Pancreas (tissue), 10 donors: ENCODE measurements around the gene RHBDL3. TPM values are rescaled to one million over a fixed set of nuclear protein-coding genes. Genes with fewer than 3 reads are reported as not detected.

Experiments
- ATAC-seq, 4 donors: fragments of 200-7000 bp; cut with Tn5 transposase; one replicate each; pipeline versions ENCODE4 v1.8.0 to v1.9.1; 2020; ENCODE audit warnings: mild to moderate bottlenecking in 4 of 4, moderate library complexity in 4 of 4
- DNase-seq, 6 donors: peaks; one replicate each; pipeline ENCODE4 v3.0.0-alpha.2; 2020
- FAIRE-seq: peaks from 2 replicates; lab custom pipeline; 2012; peaks lifted over from hg19 to GRCh38; lab: Jason Lieb, UNC
- H3K27ac ChIP-seq, 4 donors: fragments of 200-600 bp; sonication (generic); 1 replicate in 3 of 4; 2 replicates in 1 of 4; pipeline versions ENCODE4 v1.5.0 to v1.8.0; 2020
- H3K27me3 ChIP-seq, 4 donors: fragments of 200-600 bp; one replicate each; pipeline ENCODE4 v1.8.0; 2021
- H3K36me3 ChIP-seq, 3 donors: fragments of 200-600 bp; sonication (generic) in 1 of 3; one replicate each; pipeline versions ENCODE4 v1.5.0 to v1.8.0; 2020 to 2021
- H3K4me1 ChIP-seq, 3 donors: fragments of 200-600 bp; one replicate each; pipeline ENCODE4 v1.8.0; 2021
- H3K4me3 ChIP-seq, 4 donors: fragments of 200-600 bp; sonication (generic) in 2 of 4; one replicate each; pipeline versions ENCODE4 v1.5.0 to v1.8.0; 2020 to 2021
- H3K9me3 ChIP-seq, 4 donors: fragments of 200-600 bp; one replicate each; pipeline ENCODE4 v1.8.0; 2021
- WGBS, 2 donors: extraction: QIAGEN DNeasy Blood & Tissue Kit; methylation state at CpG; one replicate each; pipeline ENCODE4 v1.1.7; 2013; 5-methylcytosine and 5-hydroxymethylcytosine counted together
- intact Hi-C, 3 donors: fragments of 100-400 bp; cut with DNase I; formaldehyde crosslinking; loops; one replicate each; pipeline versions ENCODE4 v1.11.1 to v1.14.2; 2022
- polyA plus RNA-seq, 2 donors: library from polyadenylated mRNA; stranded (reverse); fragments of 200-250 nt; gene quantifications; one replicate each; pipeline ENCODE4 v1.2.3, GENCODE V29; 2013
- total RNA-seq, 6 donors: library from RNA; stranded (reverse); fragmentation: NEBNext Ultra II Directional in 4 of 6; extraction: Animal tissue kit (Norgen Biotek cat#: 25700) in 4 of 6; gene quantifications; one replicate each; pipeline versions ENCODE4 v1.2.1 to v1.2.4, GENCODE V29; 2021 to 2023
- TF ChIP-seq, protein P1 (sequence below), 4 donors: fragments of 200-600 bp; sonication (generic) in 3 of 4; IDR thresholded peaks; one replicate each; pipeline versions ENCODE4 v1.5.0 to v1.8.0; 2021; ENCODE audit warnings: antibody characterized with exemption in 4 of 4
- donor health status: healthy with polysubstance abuse.
- donor health status: DM: no; HTN: no; CAD: no; lungs with moderate emphysema.
- donor health status: DM: no; HTN: no; CAD: no.
- donor health status: control.
- donor health status: control.
- donor health status: Bipolar disorder and iron deficiency.
- donor health status: DM: yes; HTN: yes; CAD: no.
- donor health status: DM: no; HTN: no; CAD: no.
- donor health status: DM: no; HTN: no; CAD: no.
- donor health status: DM: yes; HTN: yes; CAD: no.

Gene RHBDL3
- total and polyA plus RNA-seq, 8 donors, result 0.12 to 1.8 (median 0.47) TPM

- no peak for DNase-seq
Measured at GRCh38 chr17:32331243-32332040, 65.8 kb downstream of the RHBDL3 start.

GRCh38 chr17:32333187-32333586 is 67.6 kb downstream of the RHBDL3 start:
- H3K9me3 ChIP-seq, result no peaks in the 10 kb centered on the region
- H3K4me1 ChIP-seq, result no peaks in the 10 kb centered on the region
- 90 to 95% methylated on average over 2 of the region's 2 CpGs for WGBS, 2 donors
- intact Hi-C loops, result no loop called here
- H3K27me3 ChIP-seq, result no peaks in the 10 kb centered on the region
- FAIRE-seq, result no peak
- ATAC-seq, result no peak
- DNase-seq, result no peak
- H3K27ac ChIP-seq, result no peak overlapping the region
- H3K4me3 ChIP-seq, result no peak overlapping the region
- H3K36me3 ChIP-seq, result peaks cover 0 to 36% (median 0%) of the 10 kb centered on the region in 3 donors
- TF ChIP-seq, protein P1, sequence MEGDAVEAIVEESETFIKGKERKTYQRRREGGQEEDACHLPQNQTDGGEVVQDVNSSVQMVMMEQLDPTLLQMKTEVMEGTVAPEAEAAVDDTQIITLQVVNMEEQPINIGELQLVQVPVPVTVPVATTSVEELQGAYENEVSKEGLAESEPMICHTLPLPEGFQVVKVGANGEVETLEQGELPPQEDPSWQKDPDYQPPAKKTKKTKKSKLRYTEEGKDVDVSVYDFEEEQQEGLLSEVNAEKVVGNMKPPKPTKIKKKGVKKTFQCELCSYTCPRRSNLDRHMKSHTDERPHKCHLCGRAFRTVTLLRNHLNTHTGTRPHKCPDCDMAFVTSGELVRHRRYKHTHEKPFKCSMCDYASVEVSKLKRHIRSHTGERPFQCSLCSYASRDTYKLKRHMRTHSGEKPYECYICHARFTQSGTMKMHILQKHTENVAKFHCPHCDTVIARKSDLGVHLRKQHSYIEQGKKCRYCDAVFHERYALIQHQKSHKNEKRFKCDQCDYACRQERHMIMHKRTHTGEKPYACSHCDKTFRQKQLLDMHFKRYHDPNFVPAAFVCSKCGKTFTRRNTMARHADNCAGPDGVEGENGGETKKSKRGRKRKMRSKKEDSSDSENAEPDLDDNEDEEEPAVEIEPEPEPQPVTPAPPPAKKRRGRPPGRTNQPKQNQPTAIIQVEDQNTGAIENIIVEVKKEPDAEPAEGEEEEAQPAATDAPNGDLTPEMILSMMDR (IDR thresholded peaks at IDR 0.05), result no peak

More at GRCh38 chr17:32331243-32332040, 65.8 kb downstream of the RHBDL3 start:
- Histone ChIP-seq H3K4me3 (no peak overlapping the region), H3K4me1 (no peaks in the 10 kb centered on the region), H3K36me3 (peaks cover 0 to 25% (median 0%) of the 10 kb centered on the region in 3 donors), H3K9me3 (no peaks in the 10 kb centered on the region), H3K27me3 (no peaks in the 10 kb centered on the region), H3K27ac (no peak overlapping the region)
- TF ChIP-seq, protein P1 (IDR thresholded peaks at IDR 0.05), result no peak
- intact Hi-C loops, result no loop called here
- 79 to 89% methylated on average over 3 of the region's 3 CpGs for WGBS, 2 donors
- no peak for ATAC-seq
- no peak for FAIRE-seq

DNA sequence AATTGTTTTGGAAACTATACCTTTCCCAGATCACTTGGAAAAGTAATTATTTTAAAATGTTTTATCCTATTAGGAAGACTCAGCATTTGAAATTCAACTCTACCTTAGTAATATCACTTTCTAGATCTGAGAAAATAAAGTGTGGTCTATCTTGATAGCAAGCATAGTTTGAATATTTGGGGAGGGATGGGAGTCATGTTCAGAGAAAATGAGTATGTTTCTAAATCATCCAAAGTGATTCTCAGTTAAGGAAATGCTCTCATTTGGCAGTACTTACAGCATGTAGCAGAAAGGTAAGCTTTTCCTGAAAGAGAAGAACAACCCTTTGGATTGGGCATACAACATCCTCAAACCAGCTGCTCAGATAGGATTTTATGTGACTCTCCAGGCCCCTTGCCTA is 69.4 kb downstream of the RHBDL3 start:
- TF ChIP-seq, protein P1 (IDR thresholded peaks at IDR 0.05), result no peak
- no peaks in the 10 kb centered on the region for H3K9me3 ChIP-seq
- no peaks in the 10 kb centered on the region for H3K27me3 ChIP-seq
- no peak for DNase-seq
- no peak overlapping the region for H3K27ac ChIP-seq
- H3K4me3 ChIP-seq, result no peak overlapping the region
- ATAC-seq, result no peak
- no peaks in the 10 kb centered on the region for H3K4me1 ChIP-seq
- no peak for FAIRE-seq
- intact Hi-C loops, result no loop called here
- H3K36me3 ChIP-seq, result peaks cover 0 to 36% (median 0%) of the 10 kb centered on the region in 3 donors

DNA sequence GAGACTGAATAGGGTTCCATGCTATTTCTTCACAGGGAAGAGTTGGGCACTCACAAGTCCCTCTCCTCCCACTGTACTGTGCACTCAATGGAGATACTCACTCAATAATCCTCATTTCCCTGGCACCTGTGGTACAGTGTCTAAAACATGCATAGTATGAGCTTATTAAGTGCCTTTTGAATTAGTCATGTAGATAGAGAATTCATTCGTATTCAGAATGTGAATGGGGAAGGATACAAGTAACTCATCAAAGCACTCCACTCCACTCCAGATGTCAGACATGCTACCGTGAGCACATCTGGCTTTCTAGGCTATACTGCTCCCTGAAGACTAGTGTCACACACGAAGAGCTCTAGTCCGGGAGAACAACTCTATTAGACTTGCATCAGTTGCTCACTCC is 70.1 kb downstream of the RHBDL3 start:
- FAIRE-seq (no peak), DNase-seq (no peak), ATAC-seq (no peak)
- Histone ChIP-seq H3K27ac (no peak overlapping the region), H3K9me3 (no peaks in the 10 kb centered on the region), H3K4me3 (no peak overlapping the region), H3K27me3 (no peaks in the 10 kb centered on the region), H3K4me1 (no peaks in the 10 kb centered on the region), H3K36me3 (peaks cover 0 to 36% (median 0%) of the 10 kb centered on the region in 3 donors)
- intact Hi-C loops, result no loop called here
- TF ChIP-seq, protein P1 (IDR thresholded peaks at IDR 0.05), result no peak
- 87 to 89% methylated on average over 4 of the region's 4 CpGs for WGBS, 2 donors
